ENCODE results near the gene CLCN6.
"Not testable (repeated sequence)": the region's sequence is repeated elsewhere in the genome, so short reads cannot be mapped to it uniquely, and the experiment has no call there.

Gene CLCN6

GRCh38 chr1:11793819-11794218 is 12.2 kb upstream of the CLCN6 start:
- DNase-seq: peak in 3 of 10 donors; percentile 18 to 81 (median 58)
- intact Hi-C loops (cut with DNase I): no loop called here

DNA sequence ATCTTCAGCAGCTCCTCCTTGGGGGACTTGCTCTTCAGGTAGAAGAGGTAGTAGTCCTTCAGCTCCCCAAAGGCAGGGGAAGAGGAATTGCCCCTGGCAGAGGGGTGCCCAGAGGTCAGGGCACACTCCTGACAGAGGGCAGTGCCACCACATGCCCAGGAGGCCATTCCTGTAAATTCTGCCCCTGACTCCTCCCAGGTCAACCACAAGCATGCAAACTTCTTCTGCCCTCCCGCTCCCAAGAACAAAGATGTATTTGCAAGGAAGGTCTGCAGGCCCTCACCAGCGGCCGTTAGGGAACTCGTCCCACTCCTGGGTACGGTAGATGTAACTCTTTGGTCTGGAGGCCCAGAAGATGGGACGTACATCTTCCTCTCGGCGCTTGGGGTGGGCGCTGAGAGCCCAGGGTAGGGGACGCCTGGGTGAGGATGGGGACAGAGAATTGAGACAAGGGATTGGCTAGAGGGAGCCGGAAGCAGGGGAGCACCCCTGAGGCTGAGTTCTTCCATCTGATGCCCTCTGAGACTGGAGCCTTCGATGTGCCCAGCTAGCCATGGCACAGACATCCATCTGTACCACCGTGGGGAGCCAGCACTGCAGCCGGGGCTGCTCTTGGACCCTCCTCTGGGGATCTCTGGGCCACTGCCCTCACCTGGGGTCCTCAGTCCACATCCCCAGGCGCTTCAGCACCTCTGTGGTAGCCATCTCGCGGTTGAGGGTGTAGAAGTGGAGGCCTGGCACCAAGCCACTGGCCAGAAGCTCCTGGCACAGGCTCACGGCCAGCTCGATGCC is 11.3 kb upstream of the CLCN6 start:
- intact Hi-C loops (cut with DNase I): no loop called here
- DNase-seq: peak in 2 of 10 donors; percentile 32 to 51

GRCh38 chr1:11795238-11795890 is 10.6 kb upstream of the CLCN6 start:
- DNase-seq: peak in 1 of 10 donors; percentile 18
- intact Hi-C loops (cut with DNase I): no loop called here

DNA sequence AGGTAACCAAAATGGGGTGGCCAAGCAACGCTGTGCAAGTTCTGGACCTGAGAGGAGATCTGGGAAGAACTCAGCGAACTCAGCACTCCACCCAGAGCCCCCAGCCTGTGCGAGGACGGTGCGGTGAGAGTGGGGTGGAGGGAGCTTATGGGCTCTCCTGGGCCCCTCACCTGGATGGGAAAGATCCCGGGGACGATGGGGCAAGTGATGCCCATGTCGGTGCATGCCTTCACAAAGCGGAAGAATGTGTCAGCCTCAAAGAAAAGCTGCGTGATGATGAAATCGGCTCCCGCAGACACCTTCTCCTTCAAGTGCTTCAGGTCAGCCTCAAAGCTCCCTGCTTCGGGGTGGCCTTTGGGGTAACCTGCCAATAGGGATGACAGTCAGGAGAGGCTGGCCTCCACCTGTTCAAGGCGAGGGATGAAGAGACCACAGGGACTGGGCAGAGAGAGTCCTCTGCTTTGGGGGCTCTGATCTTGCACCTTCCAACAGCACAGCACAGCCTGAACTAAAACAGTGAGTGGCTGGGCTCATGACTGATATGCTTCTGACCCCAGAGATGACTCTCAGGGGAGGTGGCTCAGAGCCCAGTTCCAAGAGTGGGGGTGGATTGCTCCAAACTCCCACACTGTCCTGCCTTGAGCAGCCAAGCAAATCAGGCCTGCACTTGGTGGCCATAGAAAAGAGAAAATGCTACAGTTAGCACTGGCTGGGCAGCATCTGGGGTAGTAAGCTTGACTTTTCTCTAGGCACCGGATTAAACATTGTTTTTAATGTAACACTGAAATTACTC is 9.8 kb upstream of the CLCN6 start:
- intact Hi-C loops (cut with DNase I): no loop called here
- DNase-seq: peak in 2 of 10 donors; percentile 59 to 62

DNA sequence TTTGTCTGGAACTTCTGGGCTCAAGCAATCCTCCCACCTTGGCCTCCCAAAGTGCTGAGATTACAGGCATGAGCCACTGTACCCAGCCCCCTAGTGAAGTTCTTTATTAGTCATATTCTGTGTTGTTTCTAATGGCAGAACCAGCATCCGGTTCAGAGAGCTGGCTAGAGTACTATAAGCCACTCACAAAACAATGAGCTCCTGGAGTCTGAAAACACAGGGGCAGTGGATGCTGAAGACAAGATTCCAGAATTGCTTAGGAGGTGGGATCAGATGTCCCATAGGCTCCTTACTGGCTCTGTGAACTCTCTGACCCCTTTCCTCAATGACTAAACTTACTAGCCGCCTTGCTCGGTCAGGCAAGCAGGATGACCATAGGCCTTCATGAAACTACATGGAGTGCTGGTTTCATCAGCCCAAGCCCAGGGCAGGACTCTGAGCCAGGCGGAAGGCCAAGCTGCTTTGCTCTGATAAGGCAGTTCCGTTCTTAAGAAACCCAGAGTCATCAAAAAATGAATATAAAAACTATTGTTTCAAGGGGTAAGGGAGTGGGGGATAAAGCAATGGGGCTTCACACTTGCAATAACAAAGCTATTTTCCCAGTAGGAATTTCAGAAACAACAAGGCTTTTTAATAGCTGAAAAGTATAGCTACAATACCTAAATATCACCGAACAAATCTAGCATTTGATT is 8.3 kb upstream of the CLCN6 start:
- intact Hi-C loops (cut with DNase I): no loop called here
- peak in 1 of 10 donors; percentile 57 for DNase-seq

- DNase-seq: peak in 1 of 10 donors; percentile 10
- intact Hi-C loops (cut with DNase I): no loop called here
These were observed 6.9 kb upstream of the CLCN6 start for GRCh38 chr1:11799099-11799498.

GRCh38 chr1:11799896-11800295 is 6.1 kb upstream of the CLCN6 start:
- DNase-seq: peak in 3 of 10 donors; percentile 20 to 70 (median 33)
- intact Hi-C loops (cut with DNase I): loop anchor here (10.0 kb wide), 1 partner anchor 145 kb away; the partner anchor contains the start of genes FBXO2 and FBXO44

DNA sequence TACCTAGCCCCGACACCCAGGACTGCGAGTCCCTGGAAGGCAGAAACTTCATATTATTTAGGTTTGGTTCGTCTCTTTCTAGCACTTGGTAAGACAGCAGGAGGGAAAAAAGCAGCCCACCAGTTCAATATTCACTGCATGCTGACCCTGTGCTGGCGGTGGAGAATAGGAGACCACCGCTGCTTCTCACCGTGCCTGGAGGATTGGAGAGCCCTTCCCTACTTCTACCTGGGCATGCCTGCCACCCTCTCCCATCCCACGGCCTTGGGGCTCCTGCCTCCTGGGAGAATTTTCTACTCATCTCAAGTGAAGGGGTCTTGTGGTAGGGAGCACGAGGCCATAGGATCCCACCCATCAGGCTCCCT is 5.6 kb upstream of the CLCN6 start:
- intact Hi-C loops (cut with DNase I): loop anchor here (10.0 kb wide), 1 partner anchor 146 kb away; the partner anchor contains the start of genes FBXO2 and FBXO44
- DNase-seq: peak in 2 of 10 donors; percentile 32 to 39

- intact Hi-C loops (cut with DNase I): loop anchor here (10.0 kb wide), 1 partner anchor 146 kb away; the partner anchor contains the start of genes FBXO2 and FBXO44
- DNase-seq: peak in 3 of 10 donors; percentile 61 to 83 (median 61)
These were observed 5.1 kb upstream of the CLCN6 start for GRCh38 chr1:11800756-11801433.

- peak in 2 of 10 donors; percentile 23 to 52 for DNase-seq
- intact Hi-C loops (cut with DNase I): loop anchor here (10.0 kb wide), 1 partner anchor 148 kb away; the partner anchor contains the start of genes FBXO2 and FBXO44
These were observed 3.4 kb upstream of the CLCN6 start for GRCh38 chr1:11802616-11802972.

GRCh38 chr1:11802973-11803885 is 2.8 kb upstream of the CLCN6 start:
- intact Hi-C loops (cut with DNase I): loop anchor here (10.0 kb wide), 1 partner anchor 148 kb away; the partner anchor contains the start of genes FBXO2 and FBXO44

DNA sequence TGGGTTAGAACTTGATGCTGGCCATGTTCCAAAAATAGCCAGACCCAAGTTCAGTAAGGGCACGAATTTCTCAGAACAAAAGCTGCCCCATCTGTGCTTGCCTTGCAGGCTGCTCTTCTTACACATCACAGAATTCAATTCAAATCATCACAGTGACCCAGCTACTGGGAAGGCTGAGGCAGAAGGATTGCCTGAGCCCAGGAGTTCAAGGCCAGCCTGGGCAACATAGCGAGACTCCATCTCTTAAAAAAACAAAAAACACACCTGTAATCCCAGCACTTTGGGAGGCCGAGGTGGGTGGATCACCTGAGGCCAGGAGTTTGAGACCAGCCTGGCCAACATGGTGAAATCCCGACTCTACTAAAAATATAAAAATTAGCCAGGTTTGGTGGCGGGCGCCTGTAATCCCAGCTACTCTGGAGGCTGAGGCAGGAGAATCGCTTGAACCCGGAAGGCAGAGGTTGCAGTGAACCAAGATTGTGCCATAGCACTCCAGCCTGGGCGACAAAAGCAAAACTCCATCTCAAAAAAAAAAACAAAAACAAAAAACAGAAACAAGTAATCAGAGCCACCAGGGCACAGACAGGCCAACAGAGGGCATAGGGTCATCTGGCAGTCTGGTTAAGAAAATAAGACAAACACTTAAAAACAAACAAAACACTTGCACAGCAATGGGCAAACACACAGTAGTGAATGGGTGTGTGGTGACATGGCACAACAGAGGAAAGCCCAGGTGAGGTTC is 1.9 kb upstream of the CLCN6 start:
- intact Hi-C loops (cut with DNase I): loop anchor here (2.0 to 10.0 kb wide), 2 partner anchors 73 to 149 kb away; partner anchors contain the start of genes FBXO2 and FBXO44
- not testable (repeated sequence) for DNase-seq

More at GRCh38 chr1:11802973-11803885, 2.8 kb upstream of the CLCN6 start:
- peak; percentile 33 to 95 (median 68) for DNase-seq

GRCh38 chr1:11804666-11805421 is 1.1 kb upstream of the CLCN6 start:
- intact Hi-C loops (cut with DNase I): loop anchor here (2.0 to 10.0 kb wide), 2 partner anchors 74 to 150 kb away; partner anchors contain the start of genes FBXO2 and FBXO44

DNA sequence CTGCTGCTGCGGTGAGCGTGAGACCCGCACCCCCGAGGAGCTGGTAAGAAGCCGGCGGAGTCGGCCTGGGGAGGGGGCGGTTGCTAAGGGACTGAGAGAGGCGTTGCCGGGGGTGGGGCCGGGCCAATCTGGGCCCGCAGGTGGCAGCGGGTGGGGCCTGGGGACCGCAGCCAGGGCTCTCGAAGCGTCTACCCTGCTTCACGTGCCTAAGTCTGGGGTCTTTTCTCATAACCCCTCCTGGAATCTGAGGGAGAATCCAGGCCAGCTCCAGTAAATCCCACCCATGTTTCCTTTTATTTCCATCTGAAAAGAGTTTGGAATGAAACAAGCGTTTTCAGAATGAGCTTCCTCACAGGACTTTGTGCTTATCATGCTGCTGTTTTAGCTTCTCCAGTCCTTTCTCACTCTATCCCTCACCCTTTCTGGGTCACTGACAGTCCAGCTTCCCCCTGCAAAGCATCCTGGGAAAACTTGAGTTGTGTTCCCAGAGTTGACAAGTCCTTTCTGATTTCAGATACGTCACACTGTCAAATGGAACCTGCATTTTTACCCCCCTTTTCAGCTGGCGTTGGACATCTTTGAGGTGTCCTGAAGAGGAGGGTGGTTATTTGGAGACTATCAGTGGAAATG is 431 bp downstream of the CLCN6 start:
- intact Hi-C loops (cut with DNase I): loop anchor here (10.0 kb wide), 1 partner anchor 152 kb away; the partner anchor contains the start of genes FBXO2 and FBXO44
- peak in 1 of 10 donors; percentile 70 for DNase-seq

More at GRCh38 chr1:11804666-11805421, 1.1 kb upstream of the CLCN6 start:
- DNase-seq: peak in 1 of 10 donors; percentile 59

DNA sequence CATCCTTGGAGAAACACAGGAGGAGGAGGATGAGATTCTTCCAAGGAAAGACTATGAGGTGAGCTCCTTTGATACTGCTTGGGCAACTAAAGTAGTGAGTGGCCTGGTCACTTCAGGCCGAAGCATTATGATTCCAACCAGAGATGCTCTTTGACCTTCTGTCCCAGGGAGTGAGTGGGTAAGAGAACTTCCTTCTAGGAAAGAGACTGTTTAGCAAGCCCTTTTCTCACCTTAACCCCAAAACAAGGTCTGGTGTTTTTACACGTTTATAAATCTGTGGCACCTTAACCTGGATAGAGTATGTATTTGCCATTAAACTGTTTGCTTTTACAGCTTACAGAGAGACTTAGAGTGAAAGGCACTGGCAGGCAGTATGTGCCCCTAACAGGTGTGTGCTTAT is 1.1 kb downstream of the CLCN6 start:
- intact Hi-C loops (cut with DNase I): loop anchor here (10.0 kb wide), 1 partner anchor 152 kb away; the partner anchor contains the start of genes FBXO2 and FBXO44
- DNase-seq: peak in 1 of 10 donors; percentile 7

DNA sequence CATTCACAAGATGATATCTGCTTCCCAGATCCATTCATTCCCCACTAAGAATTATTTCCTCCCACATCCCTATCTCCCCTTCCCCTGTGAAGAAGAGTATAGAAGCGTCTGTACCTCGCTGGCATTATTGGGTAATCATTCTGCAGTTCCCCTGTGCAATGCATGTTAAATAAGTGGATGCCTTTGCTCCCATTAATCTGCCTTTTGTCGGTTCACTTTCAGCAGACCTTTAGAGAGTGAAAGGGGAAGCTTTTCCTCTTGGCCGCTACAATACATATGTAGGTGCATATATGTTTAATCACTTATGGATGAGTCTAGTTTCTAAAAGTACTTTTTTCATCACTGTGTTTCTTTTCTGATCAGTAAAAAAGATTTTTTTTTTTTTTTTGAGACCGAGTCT is 7.0 kb downstream of the CLCN6 start:
- intact Hi-C loops (cut with DNase I): no loop called here

More for the DNA sequence above, 7.0 kb downstream of the CLCN6 start:
- DNase-seq: no peak

Data from posterior cingulate gyrus (tissue), 11 donors.